CD4-positive, alpha-beta T cell treated with Interleukin-15 for 1 hour (primary cell): ENCODE measurements around the gene CHST11.

Source experiments
- DNase-seq: peaks from one replicate; pipeline ENCODE4 v3.0.0-alpha.2; 2020

CHST11 gene

DNA sequence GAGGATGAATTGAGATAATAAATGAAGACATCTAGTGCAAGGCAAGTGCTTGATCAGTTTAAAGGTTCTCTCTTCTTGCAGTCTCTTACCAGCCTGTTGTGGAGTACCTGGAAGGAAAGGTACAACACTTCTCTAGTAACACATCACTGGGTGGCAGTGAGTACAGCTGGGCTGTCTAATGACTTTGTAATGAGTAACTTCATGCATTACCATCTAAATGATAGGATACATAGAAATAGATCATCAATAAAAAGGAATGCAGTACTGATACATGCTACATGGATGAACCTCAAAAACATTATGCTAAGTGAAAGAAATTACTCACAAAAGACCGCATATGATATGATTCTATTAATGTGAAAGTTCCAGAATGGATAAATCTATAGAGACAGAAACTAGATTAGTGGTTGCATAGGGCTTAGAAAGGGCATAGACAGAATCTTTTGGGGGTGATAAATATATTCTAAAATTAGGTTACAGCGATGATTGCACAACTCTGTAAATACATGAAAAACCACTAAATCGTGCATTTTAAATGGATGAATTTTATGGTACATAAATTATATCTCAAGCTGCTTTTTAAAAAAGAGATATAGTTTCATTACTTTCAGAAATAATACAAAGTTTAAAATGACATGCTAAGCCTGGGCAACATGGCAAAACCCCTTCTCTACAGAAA, 224.4 kb downstream of the CHST11 start:
- no peak for DNase-seq

DNA sequence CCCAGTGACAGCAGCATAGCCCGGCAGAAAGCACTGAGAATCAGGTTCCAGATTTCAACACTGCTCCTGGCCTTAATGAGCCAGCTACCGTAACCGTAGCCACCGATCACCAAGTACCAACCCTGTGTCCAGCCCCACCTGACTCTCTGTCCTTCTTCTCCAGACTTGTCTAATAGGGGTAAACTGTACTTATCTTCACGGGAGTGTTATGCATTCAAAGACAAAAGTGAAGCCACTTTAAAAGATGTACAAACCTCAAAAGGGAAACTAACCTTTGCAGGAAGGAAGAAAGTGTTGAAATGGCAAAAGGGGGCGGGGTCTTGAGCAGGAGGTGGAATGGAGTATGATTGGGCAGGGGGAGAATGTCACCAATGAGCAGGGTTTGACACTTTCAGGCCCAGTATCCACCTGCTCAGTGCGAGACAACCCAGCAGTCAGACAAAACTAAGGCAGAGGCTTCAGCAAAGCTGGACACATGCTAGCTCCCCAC, 226.1 kb downstream of the CHST11 start:
- DNase-seq, result peak; percentile 71

DNA sequence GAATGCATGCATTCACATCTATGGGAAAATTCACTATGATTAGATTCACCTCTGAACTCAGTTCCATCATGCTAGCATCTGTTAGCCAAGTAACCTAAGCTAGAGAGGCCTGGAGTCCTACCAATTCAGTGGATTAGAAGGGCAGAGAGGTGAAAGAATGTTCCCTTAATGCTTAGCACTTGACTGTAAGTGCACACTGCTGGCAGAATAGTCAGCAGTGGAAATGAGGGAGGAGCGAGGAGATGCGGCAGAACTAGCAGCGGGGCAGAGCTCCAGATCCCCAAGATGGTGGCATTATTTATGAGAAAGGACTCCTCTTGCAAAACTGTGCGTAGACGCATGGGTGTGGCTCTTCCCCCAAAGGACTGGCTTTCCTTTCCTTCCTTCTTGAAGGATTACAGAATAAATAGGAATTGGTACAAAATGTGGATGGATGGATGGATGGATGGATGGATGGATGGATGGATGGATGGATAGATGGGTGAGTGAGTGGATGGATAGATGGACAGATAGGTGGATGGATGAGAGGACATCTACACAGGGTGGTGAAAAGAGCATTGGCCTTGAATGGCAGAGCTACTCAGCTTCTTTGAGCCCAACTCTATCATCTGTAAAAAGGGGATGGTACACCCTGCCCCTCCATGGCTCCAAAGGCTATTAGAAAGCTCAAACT, 227.2 kb downstream of the CHST11 start:
- DNase-seq, result no peak

DNA sequence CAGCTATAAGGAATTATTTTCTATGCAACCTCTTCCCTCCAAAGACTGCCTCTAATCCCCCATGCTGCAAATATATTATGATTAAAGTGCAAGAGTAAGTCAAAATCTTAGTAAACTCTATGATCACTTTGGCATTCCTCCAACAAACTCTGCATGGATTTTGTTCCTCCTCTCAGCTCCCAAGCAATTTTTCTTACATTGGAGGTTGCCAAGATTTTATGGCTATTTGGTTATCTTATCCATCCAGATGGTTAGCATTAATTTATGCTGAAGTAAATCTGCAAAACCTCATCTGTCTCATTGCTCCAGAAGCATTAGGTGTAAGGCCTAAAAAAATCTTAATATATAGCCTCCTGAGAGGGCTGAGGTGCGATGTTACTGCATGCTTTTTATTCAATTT, 228.1 kb downstream of the CHST11 start:
- DNase-seq, result no peak

DNA sequence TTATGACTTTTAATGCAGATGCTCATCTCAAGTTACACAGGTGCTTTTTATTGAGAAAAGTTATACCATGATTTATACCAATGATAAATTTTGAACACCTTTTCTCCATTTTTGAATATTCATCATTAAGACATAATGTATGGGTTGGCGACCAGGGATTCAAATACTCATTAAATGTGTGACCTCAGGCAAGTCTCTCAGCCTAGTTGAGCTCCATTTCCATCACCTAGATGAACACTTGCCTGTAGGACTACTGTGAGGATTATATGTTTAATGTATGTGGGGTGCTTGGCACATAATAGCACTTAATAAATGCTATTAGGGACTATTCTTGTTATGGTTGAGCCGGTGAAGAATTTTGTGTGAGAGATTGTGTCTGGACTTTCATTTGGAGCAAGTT, 228.6 kb downstream of the CHST11 start:
- no peak for DNase-seq

DNA sequence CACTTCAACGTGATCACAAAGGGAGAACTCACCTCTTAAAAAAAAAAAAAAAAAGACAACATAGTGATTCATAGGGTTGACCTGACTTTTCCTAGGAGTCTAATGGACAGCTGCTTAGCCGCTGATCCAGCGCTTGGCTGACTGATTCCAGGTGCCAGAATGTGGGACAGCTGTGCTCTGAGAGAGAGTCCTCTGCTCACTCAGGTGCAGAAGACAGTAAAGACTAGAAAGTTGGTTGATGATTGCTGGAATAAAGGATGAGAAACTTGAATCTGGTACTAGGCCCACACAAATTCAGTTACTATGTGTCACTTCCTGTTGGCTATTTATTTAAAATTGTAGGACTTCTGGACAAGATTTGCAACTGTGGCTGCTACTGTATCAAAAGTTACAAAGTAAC, 229.4 kb downstream of the CHST11 start:
- no peak for DNase-seq

DNA sequence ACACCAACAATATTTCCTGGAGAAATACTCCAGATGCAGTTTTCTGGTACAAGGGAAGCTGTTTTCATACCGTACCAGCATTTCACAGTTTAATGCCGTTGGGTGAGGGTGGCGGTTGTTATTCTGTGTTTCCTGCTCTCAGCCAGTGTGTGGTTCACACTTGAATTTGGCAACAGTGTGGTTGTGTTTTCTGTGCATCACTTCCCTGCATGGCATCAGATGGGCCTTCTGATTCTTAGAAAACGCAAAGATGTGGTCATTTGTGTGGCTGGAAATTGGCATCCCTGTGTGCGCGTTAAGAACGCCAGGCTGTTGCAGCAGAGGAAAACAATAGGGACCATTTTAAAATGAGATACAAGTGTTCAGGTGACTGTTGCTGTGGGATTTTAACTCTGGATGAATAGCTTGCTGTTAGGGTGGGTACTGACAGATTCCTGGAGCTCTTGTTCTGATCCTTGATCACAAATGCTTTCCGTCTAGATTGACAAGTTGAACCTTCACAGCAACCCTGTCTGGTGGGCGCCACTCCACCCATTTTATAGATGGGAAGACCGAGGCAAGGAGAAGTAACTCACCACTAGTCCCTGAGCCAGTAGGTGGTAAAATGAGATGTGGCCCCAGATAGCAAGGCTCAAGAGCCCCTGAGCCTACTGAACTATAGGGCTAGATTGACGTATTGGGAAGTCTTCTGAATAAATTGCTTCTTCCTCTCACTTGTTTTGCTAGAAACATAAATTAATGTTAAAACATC, 231.2 kb downstream of the CHST11 start:
- peak; percentile 56 for DNase-seq

DNA sequence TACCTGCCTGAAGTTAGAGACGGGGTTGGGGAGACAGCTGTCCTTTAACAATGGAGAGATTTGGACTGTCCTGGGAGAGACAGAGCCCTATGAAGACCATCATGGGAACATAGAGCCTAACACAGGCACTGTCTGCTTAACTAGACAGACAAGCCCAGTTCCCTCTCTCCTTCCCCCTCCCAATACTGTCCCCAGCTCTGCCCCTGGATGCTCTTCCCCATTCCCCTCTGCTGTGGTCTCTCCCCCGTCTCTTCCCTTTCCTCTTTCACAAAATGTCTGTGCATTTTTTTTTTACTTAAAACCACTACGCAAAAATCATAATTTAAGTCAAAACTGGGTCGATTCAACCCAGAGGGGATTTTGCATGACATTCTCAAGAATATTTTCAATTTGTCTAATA, 232.9 kb downstream of the CHST11 start:
- DNase-seq, result no peak

DNA sequence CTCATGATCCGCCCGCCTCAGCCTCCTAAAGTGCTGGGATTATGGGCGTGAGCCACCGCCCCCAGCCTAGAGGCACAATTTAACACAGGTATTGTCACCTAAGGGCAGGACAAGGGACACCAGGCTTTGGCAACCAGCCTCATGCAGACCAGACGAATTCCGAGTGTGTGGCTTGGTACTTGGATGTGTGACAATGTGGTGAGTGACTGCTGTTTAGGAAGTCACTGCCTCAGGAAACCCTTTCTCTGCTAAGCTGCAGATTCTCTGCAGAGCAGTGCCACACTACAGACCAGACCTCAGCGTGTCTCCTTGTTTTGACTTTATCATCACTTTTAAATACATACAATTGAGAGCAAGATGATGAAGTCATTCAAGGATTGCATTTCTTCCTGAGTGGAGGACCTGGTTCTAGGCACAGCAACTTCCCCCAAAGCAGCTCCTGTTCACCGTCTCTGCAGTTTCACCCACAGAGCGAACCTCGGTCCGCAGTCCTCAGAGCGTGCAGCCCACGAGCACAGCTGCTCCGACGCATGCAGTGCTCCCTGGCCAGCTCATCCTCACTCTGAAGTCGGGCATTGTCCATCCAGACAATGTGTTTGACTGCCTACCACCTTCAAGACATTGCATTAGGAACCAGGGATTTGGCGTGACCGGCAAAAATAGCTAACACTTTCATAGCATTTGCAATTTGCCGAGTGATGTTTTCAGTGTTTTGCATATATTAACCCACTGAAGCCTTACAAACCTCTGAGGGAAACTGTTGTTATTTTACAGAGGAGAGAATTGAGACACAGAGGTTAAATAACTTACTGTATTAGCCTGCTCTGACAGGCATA, 235.2 kb downstream of the CHST11 start:
- DNase-seq, result no peak

DNA sequence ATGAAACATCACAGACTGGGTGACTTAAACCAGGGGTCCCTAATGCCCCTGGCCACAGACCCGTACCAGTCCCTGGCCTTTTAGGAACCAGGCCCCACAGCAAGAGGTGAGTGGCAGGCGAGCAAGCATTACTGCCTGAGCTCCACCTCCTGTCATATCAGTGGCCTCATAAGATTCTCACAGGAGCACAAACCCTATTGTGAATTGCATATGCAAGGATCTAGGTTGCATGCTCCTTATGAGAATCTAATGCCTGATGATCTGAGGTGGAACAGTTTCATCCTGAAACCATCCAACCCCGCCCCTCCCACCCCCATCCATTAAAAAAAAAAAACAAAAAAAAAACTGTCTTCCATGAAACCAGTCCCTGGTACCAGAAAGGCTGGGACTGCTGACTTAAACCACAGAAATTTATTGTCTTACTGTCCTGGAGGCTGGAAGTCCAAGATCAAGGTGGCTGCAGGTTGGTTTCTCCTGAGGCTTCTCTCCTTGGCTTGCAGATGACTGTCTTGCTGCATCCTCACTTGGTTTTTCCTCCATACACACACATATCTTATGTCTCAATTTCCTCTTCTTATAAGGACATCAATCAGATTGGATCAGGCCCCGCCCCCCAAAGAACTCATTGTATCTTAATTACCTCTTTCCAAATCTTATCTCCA, 235.9 kb downstream of the CHST11 start:
- no peak for DNase-seq

DNA sequence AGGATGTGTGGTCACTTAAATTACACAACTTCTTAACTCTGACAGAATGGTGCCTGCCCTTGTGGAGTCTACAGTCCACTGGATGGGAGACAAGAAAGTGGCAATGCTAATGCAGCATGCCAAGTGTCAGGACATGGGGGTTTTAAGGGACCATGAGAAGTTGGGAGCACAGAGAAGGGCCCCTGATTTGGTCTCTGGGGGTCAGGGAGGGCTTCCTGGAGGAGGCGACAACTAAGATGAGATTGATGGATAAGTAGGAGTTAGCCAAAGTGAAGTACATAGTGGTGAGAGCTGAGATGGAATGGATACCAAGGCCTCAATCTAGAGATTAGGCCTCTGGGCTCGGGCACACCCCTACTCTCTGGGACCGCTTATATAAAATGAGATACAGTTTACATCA, 236.7 kb downstream of the CHST11 start:
- no peak for DNase-seq

DNA sequence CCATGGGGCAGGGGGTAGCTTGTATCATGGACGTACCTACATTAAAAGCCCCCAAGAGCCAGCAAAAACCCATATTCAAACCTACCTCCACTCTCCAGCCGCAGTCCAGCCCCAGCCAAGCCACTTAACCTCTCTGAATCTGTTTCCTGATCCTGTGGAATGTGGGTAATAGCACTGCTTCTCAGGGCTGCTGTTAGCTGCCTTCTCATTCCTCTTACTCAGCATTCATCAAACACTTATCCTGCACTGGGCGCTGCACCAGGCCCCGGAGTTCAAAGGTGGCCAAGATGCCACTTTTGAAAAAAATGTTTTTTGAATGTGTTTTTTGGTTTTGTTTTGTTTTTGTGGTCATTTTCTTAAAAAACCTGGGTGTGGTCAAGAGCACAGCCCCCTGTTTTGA, 237.4 kb downstream of the CHST11 start:
- DNase-seq, result no peak

DNA sequence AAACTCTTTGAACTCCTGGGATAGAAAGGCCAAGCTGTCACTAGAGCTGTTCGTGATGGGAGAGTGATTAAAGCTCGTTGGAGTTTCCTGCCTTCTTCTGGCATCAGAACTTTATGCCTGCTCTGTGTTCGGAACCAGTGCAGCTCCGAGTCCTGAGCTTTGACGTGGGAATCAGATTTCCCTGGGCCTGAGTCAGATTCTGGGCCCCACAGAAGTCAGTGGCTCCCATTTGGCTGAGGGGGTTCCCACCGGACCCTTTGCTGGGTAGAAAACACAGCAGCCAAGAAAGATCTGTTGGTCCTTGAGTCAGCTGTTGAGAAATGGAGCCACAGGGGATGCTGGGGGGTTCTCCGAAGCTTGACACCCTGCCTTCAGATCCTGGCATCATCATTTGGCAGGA, 238.0 kb downstream of the CHST11 start:
- no peak for DNase-seq

DNA sequence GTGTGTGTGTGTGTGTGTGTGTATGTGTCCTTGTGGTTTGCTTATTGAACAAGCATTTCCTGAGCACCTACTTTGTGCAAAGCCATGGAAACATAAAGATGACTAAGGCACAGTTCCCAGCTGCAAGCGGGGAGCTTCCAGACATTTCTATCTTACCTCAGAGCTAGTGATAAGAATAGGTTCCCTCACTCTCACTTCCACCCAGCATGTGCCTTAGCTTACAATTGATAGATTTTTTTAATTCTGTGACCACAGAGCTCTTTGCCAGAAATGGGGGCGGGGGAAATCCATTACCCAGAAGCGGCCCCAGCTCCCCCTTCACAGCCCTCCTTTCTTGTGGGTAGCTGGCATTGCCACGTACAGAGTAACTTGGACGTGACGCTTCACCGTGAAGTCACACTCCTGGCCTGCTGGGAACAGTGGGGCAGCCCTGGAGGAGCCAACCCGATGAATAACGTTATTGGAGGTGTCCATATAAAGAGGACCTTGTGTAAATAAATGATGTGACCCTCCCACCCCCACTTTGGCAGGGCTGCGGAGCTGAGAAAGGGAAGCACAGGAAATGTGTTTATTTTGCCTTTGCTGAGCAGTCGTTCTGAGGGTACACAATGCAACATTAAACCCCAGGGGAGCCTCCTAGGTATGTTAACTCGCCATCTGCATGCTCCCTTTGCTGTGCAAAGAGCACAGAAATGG, 238.9 kb downstream of the CHST11 start:
- peak; percentile 65 for DNase-seq

DNA sequence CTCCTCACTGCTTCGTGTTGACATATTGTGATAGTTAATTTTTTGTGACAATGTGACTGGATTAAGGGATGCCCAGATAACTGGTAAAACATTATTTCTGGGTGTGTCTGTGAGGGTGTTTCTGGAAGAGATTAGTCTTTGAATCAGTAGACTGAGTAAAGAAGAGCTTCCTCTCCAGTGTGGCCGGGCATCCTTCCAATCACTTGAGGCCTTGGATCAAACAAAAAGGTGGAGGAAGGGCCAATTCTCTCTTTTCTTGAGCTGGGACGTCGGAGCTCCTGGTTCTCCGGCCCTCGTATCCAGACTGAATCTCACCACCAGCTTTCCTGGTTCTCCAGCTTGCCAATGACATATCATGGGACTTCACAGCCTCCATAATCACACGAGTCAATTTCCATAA, 240.4 kb downstream of the CHST11 start:
- DNase-seq, result no peak

DNA sequence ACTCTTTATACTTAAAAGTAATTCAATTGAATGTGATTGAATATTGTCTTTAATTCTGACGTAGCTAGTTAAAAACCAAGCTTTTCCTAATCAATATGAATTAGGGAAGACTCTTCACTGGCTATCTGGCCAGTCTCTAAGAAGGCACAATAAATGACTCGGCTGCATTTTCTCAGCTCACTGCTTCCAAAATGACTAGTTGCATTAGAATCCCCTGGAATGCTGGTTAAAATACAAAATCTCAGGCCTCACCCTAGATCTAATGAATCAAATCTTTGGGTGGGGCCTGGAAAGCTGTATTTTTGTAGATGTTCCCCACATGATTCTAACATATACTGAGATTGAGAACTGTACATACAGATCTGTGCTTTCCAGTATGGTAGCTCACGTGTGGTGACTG, 242.1 kb downstream of the CHST11 start:
- DNase-seq, result no peak

DNA sequence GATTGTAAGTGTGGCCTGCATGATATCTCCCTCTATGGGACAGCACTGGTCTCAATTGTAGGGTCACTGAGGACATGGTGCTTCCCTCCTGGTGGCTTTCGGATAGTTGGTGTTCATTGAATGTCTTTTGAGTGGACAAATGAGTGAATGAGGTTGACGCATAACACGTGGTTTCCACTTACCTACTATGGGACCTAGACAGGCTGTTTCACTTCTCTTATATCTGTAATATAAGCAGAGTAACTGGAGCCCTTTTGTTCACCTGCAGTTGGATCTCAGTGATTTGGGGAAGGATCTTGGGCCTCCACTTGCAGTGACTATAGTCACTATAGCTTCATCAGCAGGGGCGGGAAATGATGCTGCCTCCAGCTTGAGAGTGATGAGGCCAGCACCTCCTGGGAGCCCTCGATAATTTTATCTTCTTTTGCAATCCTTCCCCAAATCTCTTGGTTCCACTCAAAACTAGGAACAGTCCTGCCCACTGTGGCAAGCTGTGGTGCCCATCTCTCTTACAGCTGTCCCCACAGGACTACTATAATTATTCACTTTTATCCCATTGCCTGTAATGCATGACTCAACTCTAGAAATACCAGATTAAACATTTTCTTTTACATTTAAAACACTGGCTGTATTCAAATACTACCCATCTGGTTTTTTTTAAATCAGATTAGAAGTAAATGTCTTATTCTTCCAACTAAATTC, 242.9 kb downstream of the CHST11 start:
- no peak for DNase-seq

DNA sequence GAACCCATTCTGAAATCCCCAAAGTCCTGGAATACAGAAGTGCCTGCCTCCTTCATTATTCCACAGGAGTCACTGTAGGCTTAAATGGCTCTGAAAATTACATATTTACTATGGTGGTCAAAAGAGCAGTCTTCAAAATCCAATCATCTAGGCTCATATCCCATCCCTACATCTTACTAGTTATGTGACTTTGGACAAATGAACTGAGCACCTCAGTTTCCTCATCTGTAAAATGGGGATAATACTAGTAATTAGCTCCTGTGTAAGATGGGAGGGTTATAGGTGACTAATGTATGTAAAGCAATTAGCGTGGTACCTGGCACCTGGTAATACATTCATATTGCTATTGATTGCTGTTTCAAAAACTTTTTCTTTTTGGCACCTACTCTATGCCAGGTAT, 243.6 kb downstream of the CHST11 start:
- DNase-seq, result no peak

DNA sequence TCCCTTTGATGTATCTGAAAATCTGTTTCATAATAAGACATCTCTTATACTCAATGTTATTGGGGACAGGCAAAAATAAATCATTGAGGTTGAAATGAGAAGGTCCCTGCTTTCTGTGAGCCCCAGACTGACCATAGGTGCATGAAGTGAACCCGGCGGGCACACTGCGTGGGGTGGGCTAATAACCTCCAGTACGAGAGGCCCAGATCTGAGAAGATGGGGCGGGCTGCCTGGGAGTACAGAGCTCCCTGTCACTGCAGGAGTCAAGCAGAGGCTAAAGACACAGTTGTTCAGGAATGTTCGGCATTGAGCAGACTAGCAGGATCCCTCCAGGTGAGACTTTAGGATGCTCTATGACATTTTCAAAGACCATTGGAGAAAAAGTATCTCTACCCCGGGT, 244.6 kb downstream of the CHST11 start:
- DNase-seq, result no peak

DNA sequence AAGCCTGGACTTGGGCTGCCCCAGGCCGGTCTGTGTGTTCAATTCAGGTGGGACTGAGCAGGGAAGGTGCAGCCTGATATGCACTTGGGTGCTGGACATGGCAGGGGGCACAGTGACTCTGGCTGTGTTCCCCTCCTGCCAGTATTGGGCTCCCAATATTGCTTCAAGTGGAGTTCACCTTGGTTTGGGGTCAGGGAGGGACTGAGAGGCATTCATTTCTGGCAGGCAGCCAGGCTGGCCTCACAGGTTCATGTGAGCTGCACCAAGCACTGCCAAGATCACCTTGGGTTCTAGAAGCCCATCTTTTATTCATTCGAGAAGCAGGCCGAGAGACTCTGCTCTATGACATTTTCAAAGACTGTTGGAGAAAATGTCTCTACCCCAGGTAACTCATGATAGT, 245.0 kb downstream of the CHST11 start:
- no peak for DNase-seq

DNA sequence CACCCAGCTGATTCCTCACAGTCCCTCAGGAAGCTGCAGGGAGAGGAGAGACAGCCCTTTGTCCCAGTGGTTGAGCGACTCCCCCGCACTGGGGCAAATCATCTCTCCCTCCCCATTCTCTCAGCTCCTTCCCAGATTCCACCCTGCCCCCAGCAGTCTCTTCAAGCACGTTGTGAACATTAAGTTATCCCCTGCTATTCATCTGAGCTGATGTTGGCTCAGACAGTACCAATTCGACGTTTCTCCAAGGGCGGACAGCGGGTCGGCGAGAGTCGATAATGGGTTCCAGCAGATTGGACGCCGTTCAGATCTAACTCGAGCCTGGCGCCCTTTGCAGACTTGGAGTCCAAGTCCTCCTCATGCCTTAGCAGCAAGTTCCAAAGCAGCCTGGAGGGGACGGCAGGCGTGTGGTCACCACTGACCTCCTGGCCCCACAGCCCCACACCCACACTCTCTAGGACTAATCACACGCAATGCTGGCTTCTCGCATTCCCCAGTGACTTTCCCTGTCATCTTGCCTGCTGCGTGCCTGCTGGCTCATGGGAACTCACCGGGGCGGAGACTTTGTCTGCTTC, 245.9 kb downstream of the CHST11 start:
- DNase-seq, result no peak
